NB4 (cell line): ENCODE data around the gene ROBO1.

Source experiments
- DNase-seq: peaks from one replicate; pipeline ENCODE4 v3.0.0; 2010; ENCODE audit warnings: low read depth
- H3K4me3 ChIP-seq: one replicate; pipeline ENCODE4 v1.5.1; 2011; ENCODE audit warnings: mild to moderate bottlenecking, low read depth, low read length, moderate library complexity
- MYC ChIP-seq: IDR thresholded peaks from 2 replicates; pipeline ENCODE4 v1.6.1; 2011; ENCODE audit warnings: low read depth, low read length
- POLR2A ChIP-seq: IDR thresholded peaks from 2 replicates; pipeline ENCODE4 v1.6.1; 2011; ENCODE audit warnings: mild to moderate bottlenecking; ENCODE audit not compliant: insufficient read length; ENCODE audit errors: extremely low read depth
- TF ChIP-seq, protein P1 (sequence below): IDR thresholded peaks from one replicate; pipeline ENCODE4 v1.5.1; 2012; ENCODE audit warnings: low read depth, low read length
- TF ChIP-seq, protein P2 (sequence below): IDR thresholded peaks from 2 replicates; pipeline ENCODE4 v1.6.1; 2011; ENCODE audit warnings: low read depth, low read length

The ROBO1 gene

DNA sequence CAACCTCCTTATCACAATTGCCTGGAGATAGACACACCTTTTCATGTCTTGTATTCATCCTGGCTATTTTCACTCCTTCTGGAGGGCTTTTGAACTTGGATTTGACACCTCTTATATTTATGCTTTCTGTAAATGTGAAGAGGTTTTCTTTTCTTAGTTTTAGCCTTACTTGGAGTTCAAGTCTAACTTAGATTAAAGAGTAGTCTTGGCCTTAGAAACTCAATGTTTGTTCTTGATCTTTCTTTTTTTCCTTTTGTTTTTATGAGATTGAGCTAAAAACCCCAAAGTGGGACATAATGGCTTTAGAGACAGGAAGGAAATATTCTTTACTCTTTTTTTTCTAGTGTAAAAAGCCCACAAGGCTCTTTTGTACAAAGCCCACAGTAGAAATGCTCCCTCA, 1054.9 kb downstream of the ROBO1 start:
- H3K4me3 ChIP-seq = no peak overlapping the region
- TF ChIP-seq, protein P1, sequence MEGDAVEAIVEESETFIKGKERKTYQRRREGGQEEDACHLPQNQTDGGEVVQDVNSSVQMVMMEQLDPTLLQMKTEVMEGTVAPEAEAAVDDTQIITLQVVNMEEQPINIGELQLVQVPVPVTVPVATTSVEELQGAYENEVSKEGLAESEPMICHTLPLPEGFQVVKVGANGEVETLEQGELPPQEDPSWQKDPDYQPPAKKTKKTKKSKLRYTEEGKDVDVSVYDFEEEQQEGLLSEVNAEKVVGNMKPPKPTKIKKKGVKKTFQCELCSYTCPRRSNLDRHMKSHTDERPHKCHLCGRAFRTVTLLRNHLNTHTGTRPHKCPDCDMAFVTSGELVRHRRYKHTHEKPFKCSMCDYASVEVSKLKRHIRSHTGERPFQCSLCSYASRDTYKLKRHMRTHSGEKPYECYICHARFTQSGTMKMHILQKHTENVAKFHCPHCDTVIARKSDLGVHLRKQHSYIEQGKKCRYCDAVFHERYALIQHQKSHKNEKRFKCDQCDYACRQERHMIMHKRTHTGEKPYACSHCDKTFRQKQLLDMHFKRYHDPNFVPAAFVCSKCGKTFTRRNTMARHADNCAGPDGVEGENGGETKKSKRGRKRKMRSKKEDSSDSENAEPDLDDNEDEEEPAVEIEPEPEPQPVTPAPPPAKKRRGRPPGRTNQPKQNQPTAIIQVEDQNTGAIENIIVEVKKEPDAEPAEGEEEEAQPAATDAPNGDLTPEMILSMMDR = no peak
- no peak for TF ChIP-seq MYC
- TF ChIP-seq POLR2A = no peak
- TF ChIP-seq, protein P2, sequence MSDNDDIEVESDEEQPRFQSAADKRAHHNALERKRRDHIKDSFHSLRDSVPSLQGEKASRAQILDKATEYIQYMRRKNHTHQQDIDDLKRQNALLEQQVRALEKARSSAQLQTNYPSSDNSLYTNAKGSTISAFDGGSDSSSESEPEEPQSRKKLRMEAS = no peak
- DNase-seq = no peak

DNA sequence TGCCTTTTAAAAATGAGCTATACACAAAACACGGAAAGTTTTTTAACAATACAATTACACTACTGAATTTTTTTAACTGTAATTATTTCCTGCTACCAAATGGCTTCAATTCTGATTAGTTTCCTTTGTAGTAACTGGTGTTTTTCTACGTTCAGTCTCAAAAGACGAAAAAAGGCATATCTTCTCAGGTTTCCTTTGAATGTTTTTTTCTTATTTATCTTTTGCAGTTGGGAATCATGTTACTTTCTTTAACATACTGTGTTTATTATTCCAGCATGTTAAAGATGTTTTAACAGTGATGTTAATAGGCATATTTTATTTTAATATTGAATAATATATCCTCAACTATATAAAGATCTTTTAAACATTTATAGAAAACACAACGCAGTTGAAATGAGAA, 1055.5 kb downstream of the ROBO1 start:
- DNase-seq = no peak
- H3K4me3 ChIP-seq = no peak overlapping the region
- TF ChIP-seq, protein P1 = no peak
- no peak for TF ChIP-seq MYC
- TF ChIP-seq, protein P2 = no peak

DNA sequence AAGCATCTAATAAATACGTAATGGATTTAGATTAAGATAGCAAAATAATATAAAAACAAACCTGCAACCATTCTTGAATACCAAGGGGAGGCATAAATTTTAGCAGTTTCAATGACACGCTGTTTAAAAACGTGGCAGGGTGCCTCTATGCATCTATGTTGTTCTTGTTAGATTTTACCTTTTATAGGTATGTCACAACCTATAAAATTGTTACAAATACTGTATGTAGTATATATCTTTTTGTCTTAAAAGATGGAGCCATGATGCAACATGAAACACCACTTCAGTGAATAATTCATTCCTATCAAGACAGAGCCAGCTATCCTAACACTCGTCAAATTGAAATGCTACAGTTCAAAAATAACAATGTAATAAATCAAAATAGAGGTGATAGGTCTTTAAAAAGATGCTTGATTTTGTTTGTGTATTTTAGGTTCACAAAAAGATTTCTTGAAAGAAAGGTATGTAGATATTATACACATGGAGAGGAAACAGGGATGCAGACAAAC, 1059.2 kb downstream of the ROBO1 start:
- TF ChIP-seq, protein P1 = no peak
- TF ChIP-seq POLR2A (no peak), MYC (no peak)
- TF ChIP-seq, protein P2 = no peak
- no peak for DNase-seq
- H3K4me3 ChIP-seq = no peak overlapping the region

DNA sequence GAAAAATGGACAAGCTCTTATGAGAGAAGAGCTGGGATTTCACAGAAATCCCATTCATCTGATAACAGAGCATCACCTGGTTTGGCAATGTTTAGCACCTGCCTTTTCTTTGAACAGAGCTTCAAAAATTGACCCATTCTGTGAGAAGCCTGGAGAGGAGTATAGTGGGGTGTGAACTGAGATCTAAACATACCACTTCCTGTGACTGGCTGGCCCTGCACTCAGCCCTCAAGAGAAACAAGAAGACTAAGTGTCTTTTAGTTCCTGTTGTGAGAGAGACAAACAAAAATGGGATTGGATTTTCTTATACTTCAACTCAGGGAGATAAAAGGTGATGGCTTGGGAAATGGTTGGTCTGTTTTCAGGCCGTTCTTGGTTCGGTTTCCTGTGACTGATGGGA, 1060.2 kb downstream of the ROBO1 start:
- TF ChIP-seq, protein P2 = no peak
- TF ChIP-seq, protein P1 = no peak
- no peak for TF ChIP-seq POLR2A
- no peak for TF ChIP-seq MYC
- H3K4me3 ChIP-seq = no peak overlapping the region
- DNase-seq = no peak

DNA sequence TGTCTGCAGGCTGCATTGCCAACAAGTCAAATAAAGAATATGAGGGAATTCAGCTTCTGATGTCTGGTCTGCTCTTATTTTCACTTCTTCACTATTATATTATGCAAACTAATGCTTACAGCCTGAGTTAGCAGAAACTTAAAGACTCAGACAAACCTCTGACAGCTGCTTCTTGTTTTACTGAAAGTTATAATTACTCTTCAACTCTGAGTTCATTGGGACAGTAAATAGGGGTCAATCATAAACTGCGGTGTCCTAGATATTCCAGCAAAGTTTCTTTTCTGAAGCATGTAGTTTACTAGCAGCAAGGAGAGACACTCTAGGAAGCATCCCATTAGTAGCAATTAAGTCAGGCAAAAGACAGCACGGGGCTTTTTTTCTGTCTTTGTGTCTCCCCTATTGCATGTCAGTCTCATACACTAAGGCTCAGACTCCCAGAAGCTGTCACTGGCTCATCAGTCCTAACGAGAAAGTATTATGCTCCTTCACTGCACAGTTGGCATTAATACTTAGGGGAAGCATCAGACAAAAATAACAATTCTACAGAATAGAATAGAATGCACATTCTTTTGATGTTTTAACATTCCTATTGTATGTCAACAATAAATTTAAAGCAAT, 1060.8 kb downstream of the ROBO1 start:
- TF ChIP-seq MYC (no peak), POLR2A (no peak)
- TF ChIP-seq, protein P1 = no peak
- TF ChIP-seq, protein P2 = no peak
- no peak overlapping the region for H3K4me3 ChIP-seq
- DNase-seq = no peak
